Effector memory CD8-positive, alpha-beta T cell (primary cell): Measurements from ENCODE around the gene PLAGL2.
"Not testable (repeated sequence)": the region's sequence is repeated elsewhere in the genome, so short reads cannot be mapped to it uniquely, and the experiment has no call there.

ENCODE experiments used
- ATAC-seq: fragments of 150-1000 bp; cut with Tn5 transposase; replicated peaks from 2 replicates; pipeline ENCODE4 v1.10.0; 2021; ENCODE audit warnings: mild to moderate bottlenecking, moderate library complexity
- DNase-seq, 3 experiments: peaks; one replicate each; pipeline ENCODE4 v3.0.0; 2021
- H3K27ac Mint-ChIP-seq, 2 donors: one replicate each; pipeline ENCODE4 v1.8.0; 2022; ENCODE audit warnings: mild to moderate bottlenecking in 2 of 2, mixed read lengths in 2 of 2, moderate library complexity in 2 of 2
- H3K27me3 Mint-ChIP-seq, 2 donors: one replicate each; pipeline ENCODE4 v1.8.0; 2022; ENCODE audit warnings: mixed read lengths in 2 of 2
- H3K36me3 Mint-ChIP-seq: one replicate; pipeline ENCODE4 v1.8.0; 2022; ENCODE audit warnings: mild to moderate bottlenecking, moderate library complexity, mixed read lengths; ENCODE audit not compliant: insufficient read depth
- H3K4me1 Mint-ChIP-seq, 2 donors: one replicate each; pipeline ENCODE4 v1.8.0; 2022; ENCODE audit warnings: low read depth in 2 of 2, mixed read lengths in 2 of 2
- H3K4me3 Mint-ChIP-seq, 2 donors: one replicate each; pipeline ENCODE4 v1.8.0; 2022; ENCODE audit warnings: mild to moderate bottlenecking in 2 of 2, mixed read lengths in 2 of 2, moderate library complexity in 2 of 2
- H3K9me3 Mint-ChIP-seq, 2 donors: one replicate each; pipeline ENCODE4 v1.8.0; 2022; ENCODE audit warnings: mixed read lengths in 2 of 2

PLAGL2 gene

GRCh38 chr20:32190616-32191415 lies 16.7 kb downstream of the PLAGL2 start:
- H3K27me3 Mint-ChIP-seq, result no peaks in the 10 kb centered on the region
- no peaks in the 10 kb centered on the region for H3K9me3 Mint-ChIP-seq
- H3K4me3 Mint-ChIP-seq, result peak overlapping the region; percentile 74 to 77
- peaks cover 21 to 25% of the 10 kb centered on the region in 2 donors for H3K4me1 Mint-ChIP-seq
- no peak for DNase-seq
- H3K27ac Mint-ChIP-seq, result peak overlapping the region; percentile 75 to 81
- H3K36me3 Mint-ChIP-seq, result peaks cover 39% of the 10 kb centered on the region
- no peak for ATAC-seq

- DNase-seq (peak; percentile 13 to 37 (median 34)), ATAC-seq (peak; percentile 78)
- Mint-ChIP-seq H3K36me3 (peaks cover 30% of the 10 kb centered on the region), H3K9me3 (no peaks in the 10 kb centered on the region), H3K4me1 (peaks cover 21 to 22% of the 10 kb centered on the region in 2 donors), H3K4me3 (peak overlapping the region; percentile 74 to 77), H3K27me3 (no peaks in the 10 kb centered on the region), H3K27ac (peak overlapping the region; percentile 75 to 81)
Observed at GRCh38 chr20:32189691-32190615, 17.6 kb downstream of the PLAGL2 start.

GRCh38 chr20:32189123-32189410 lies 18.5 kb downstream of the PLAGL2 start:
- DNase-seq, result no peak
- peak overlapping the region; percentile 74 to 77 for H3K4me3 Mint-ChIP-seq
- no peak for ATAC-seq
- peaks cover 26% of the 10 kb centered on the region for H3K36me3 Mint-ChIP-seq
- H3K27ac Mint-ChIP-seq, result peak overlapping the region; percentile 75 to 81
- H3K4me1 Mint-ChIP-seq, result peaks cover 18% of the 10 kb centered on the region in 2 donors
- no peaks in the 10 kb centered on the region for H3K27me3 Mint-ChIP-seq
- no peaks in the 10 kb centered on the region for H3K9me3 Mint-ChIP-seq

GRCh38 chr20:32188376-32189122 lies 19.0 kb downstream of the PLAGL2 start:
- Mint-ChIP-seq H3K4me1 (peaks cover 14% of the 10 kb centered on the region in 2 donors), H3K27me3 (no peaks in the 10 kb centered on the region), H3K36me3 (peaks cover 23% of the 10 kb centered on the region), H3K4me3 (peak overlapping the region; percentile 74 to 77), H3K9me3 (no peaks in the 10 kb centered on the region), H3K27ac (peak overlapping the region in 1 of 2 donors; percentile 81)
- no peak for DNase-seq
- no peak for ATAC-seq

- no peak for ATAC-seq
- H3K9me3 Mint-ChIP-seq, result no peaks in the 10 kb centered on the region
- peaks cover 15% of the 10 kb centered on the region for H3K36me3 Mint-ChIP-seq
- no peak overlapping the region for H3K4me3 Mint-ChIP-seq
- H3K4me1 Mint-ChIP-seq, result peaks cover 14% of the 10 kb centered on the region in 2 donors
- DNase-seq, result no peak
- no peak overlapping the region for H3K27ac Mint-ChIP-seq
- H3K27me3 Mint-ChIP-seq, result no peaks in the 10 kb centered on the region
Observed at GRCh38 chr20:32186506-32186905, 21.0 kb downstream of the PLAGL2 start.

- DNase-seq (no peak), ATAC-seq (no peak)
- H3K4me3 Mint-ChIP-seq, result no peak overlapping the region
Observed at GRCh38 chr20:32184961-32185603, 22.5 kb downstream of the PLAGL2 start.

GRCh38 chr20:32183947-32184635 lies 23.5 kb downstream of the PLAGL2 start:
- peaks cover 3% of the 10 kb centered on the region for H3K36me3 Mint-ChIP-seq
- peaks cover 3 to 8% of the 10 kb centered on the region in 2 donors for H3K4me1 Mint-ChIP-seq
- H3K4me3 Mint-ChIP-seq, result no peak overlapping the region
- no peaks in the 10 kb centered on the region for H3K27me3 Mint-ChIP-seq
- DNase-seq (no peak), ATAC-seq (no peak)
- peak overlapping the region in 1 of 2 donors; percentile 54 for H3K27ac Mint-ChIP-seq
- no peaks in the 10 kb centered on the region for H3K9me3 Mint-ChIP-seq

More at GRCh38 chr20:32184961-32185603, 22.5 kb downstream of the PLAGL2 start:
- Mint-ChIP-seq H3K9me3 (no peaks in the 10 kb centered on the region), H3K27me3 (no peaks in the 10 kb centered on the region), H3K36me3 (peaks cover 12% of the 10 kb centered on the region), H3K4me1 (peaks cover 6 to 14% of the 10 kb centered on the region in 2 donors), H3K27ac (no peak overlapping the region)

- no peak overlapping the region for H3K4me3 Mint-ChIP-seq
- DNase-seq, result no peak
- no peak overlapping the region for H3K27ac Mint-ChIP-seq
- no peaks in the 10 kb centered on the region for H3K9me3 Mint-ChIP-seq
- no peaks in the 10 kb centered on the region for H3K27me3 Mint-ChIP-seq
- no peak for ATAC-seq
- no peaks in the 10 kb centered on the region for H3K4me1 Mint-ChIP-seq
- H3K36me3 Mint-ChIP-seq, result no peaks in the 10 kb centered on the region
Observed at GRCh38 chr20:32181606-32182005, 25.9 kb downstream of the PLAGL2 start.

GRCh38 chr20:32179934-32180333 lies 27.6 kb downstream of the PLAGL2 start:
- Mint-ChIP-seq H3K27me3 (no peaks in the 10 kb centered on the region), H3K4me1 (no peaks in the 10 kb centered on the region), H3K36me3 (no peaks in the 10 kb centered on the region), H3K9me3 (no peaks in the 10 kb centered on the region), H3K4me3 (no peak overlapping the region), H3K27ac (no peak overlapping the region)
- ATAC-seq, result no peak
- no peak for DNase-seq

GRCh38 chr20:32179515-32179914 lies 28.0 kb downstream of the PLAGL2 start:
- Mint-ChIP-seq H3K27ac (no peak overlapping the region), H3K4me1 (no peaks in the 10 kb centered on the region), H3K9me3 (no peaks in the 10 kb centered on the region), H3K36me3 (no peaks in the 10 kb centered on the region), H3K27me3 (no peaks in the 10 kb centered on the region), H3K4me3 (no peak overlapping the region)
- ATAC-seq, result no peak
- no peak for DNase-seq

GRCh38 chr20:32177696-32178095 lies 29.8 kb downstream of the PLAGL2 start:
- not testable (repeated sequence) for ATAC-seq, H3K4me1 Mint-ChIP-seq, H3K9me3 Mint-ChIP-seq, DNase-seq, H3K4me3 Mint-ChIP-seq, H3K27ac Mint-ChIP-seq, H3K27me3 Mint-ChIP-seq, H3K36me3 Mint-ChIP-seq

- Mint-ChIP-seq H3K4me1 (no peaks in the 10 kb centered on the region), H3K27ac (peak overlapping the region in 1 of 2 donors; percentile 15), H3K36me3 (peaks cover 13% of the 10 kb centered on the region), H3K27me3 (no peaks in the 10 kb centered on the region), H3K4me3 (no peak overlapping the region), H3K9me3 (no peaks in the 10 kb centered on the region)
- DNase-seq (no peak), ATAC-seq (no peak)
Observed at GRCh38 chr20:32168184-32168910, 39.2 kb downstream of the PLAGL2 start.
